Right ventricle myocardium inferior (tissue), 1 donor: ENCODE data around the gene HLA-DQB2. TPM values are rescaled to one million over a fixed set of nuclear protein-coding genes. Genes with fewer than 3 reads are reported as not detected.
"Not testable (repeated sequence)": the region's sequence is repeated elsewhere in the genome, so short reads cannot be mapped to it uniquely, and the experiment has no call there.

ENCODE experiments used
- ATAC-seq: fragments of 200-7000 bp; cut with Tn5 transposase; one replicate; pipeline ENCODE4 v1.9.1; 2020; ENCODE audit warnings: mild to moderate bottlenecking, moderate library complexity
- DNase-seq: peaks from one replicate; pipeline ENCODE4 v3.0.0; 2021; ENCODE audit errors: missing footprints
- intact Hi-C: fragments of 100-400 bp; cut with DNase I; formaldehyde crosslinking; loops from one replicate; pipeline ENCODE4 v1.11.0; 2022
- microRNA-seq: library from miRNA; unstranded; fragments of <30 nt; microRNA quantifications from one replicate; pipeline ENCODE4 v1.2.0, GENCODE V29; 2020
- total RNA-seq: library from RNA; stranded (reverse); fragmentation: NEBNext Ultra II Directional; extraction: Animal tissue kit (Norgen Biotek cat#: 25700); gene quantifications from one replicate; pipeline ENCODE4 v1.2.1, GENCODE V29; 2021
- donor health status: DM: no; HTN: yes; CAD: no; lungs with severe emphysema.

Gene HLA-DQB2
- total RNA-seq, 1 donor from 2014 or later = 3.1 TPM

- ATAC-seq (no peak), DNase-seq (no peak)
- intact Hi-C loops = no loop called here
These were observed 2.3 kb downstream of the HLA-DQB2 start for GRCh38 chr6:32761072-32761471.

- DNase-seq (no peak), ATAC-seq (no peak)
- intact Hi-C loops = no loop called here
These were observed 3.7 kb downstream of the HLA-DQB2 start for GRCh38 chr6:32759669-32760068.

- ATAC-seq = no peak
- no peak for DNase-seq
- intact Hi-C loops = no loop called here
These were observed 10.8 kb downstream of the HLA-DQB2 start for GRCh38 chr6:32752580-32752979.

- intact Hi-C loops, DNase-seq, ATAC-seq: not testable (repeated sequence)
These were observed 17.7 kb downstream of the HLA-DQB2 start for GRCh38 chr6:32745649-32746048.

- intact Hi-C loops = no loop called here
- no peak for DNase-seq
- no peak for ATAC-seq
These were observed 18.6 kb downstream of the HLA-DQB2 start for GRCh38 chr6:32744776-32745175.

GRCh38 chr6:32742374-32742773, 21.0 kb downstream of the HLA-DQB2 start:
- ATAC-seq (no peak), DNase-seq (no peak)
- intact Hi-C loops = no loop called here

GRCh38 chr6:32741031-32741960, 22.0 kb downstream of the HLA-DQB2 start, which contains the start of gene HLA-DQA2:
Gene HLA-DQA2, plus strand, starts transcription at chr6:32741391. Its CDS starts 53 bp downstream, at chr6:32741444.
- no peak for DNase-seq
- intact Hi-C loops = no loop called here
- no peak for ATAC-seq

GRCh38 chr6:32738126-32738525, 25.2 kb downstream of the HLA-DQB2 start:
- no peak for ATAC-seq
- intact Hi-C loops = no loop called here
- no peak for DNase-seq

- no peak for ATAC-seq
- DNase-seq = no peak
- intact Hi-C loops = no loop called here
These were observed 44.5 kb downstream of the HLA-DQB2 start for GRCh38 chr6:32718879-32719278.

- intact Hi-C loops = no loop called here
- DNase-seq = no peak
- ATAC-seq = no peak
These were observed 46.9 kb downstream of the HLA-DQB2 start for GRCh38 chr6:32716396-32716795.

GRCh38 chr6:32713241-32713640, 50.1 kb downstream of the HLA-DQB2 start:
- intact Hi-C loops = no loop called here
- ATAC-seq = no peak

GRCh38 chr6:32709625-32710024, 53.7 kb downstream of the HLA-DQB2 start:
- DNase-seq (no peak), ATAC-seq (no peak)
- intact Hi-C loops = no loop called here

More at GRCh38 chr6:32713241-32713640, 50.1 kb downstream of the HLA-DQB2 start:
- DNase-seq = no peak

Small RNA genes within 50 kb of the gene (microRNA-seq; reads per million reads assigned to microRNA genes)
- gene MIR3135B = not detected

Other genes with a start within 250 kb of the HLA-DQB2 start
- gene HLA-DRB5, start 233.2 kb downstream of the HLA-DQB2 start, total RNA-seq = 21.2 TPM
- gene HLA-DRB1, start 173.7 kb downstream of the HLA-DQB2 start, total RNA-seq = 32.4 TPM
- 5.3 TPM for gene HLA-DQA1, start 126.1 kb downstream of the HLA-DQB2 start, total RNA-seq
- 3.9 TPM for gene HLA-DQB1, start 96.9 kb downstream of the HLA-DQB2 start, total RNA-seq
- 2.7 TPM for gene HLA-DQA2, start 22.1 kb downstream of the HLA-DQB2 start, total RNA-seq
- not detected for gene HLA-DOB, start 53.5 kb upstream of the HLA-DQB2 start, total RNA-seq
- 19.3 TPM for gene TAP2, start 75.2 kb upstream of the HLA-DQB2 start, total RNA-seq
- 19.6 TPM for gene PSMB8, start 80.5 kb upstream of the HLA-DQB2 start, total RNA-seq
- gene TAP1, start 90.2 kb upstream of the HLA-DQB2 start, total RNA-seq = 19.1 TPM
- 13.4 TPM for gene PSMB9, start 90.7 kb upstream of the HLA-DQB2 start, total RNA-seq
- 8.8 TPM for gene HLA-DMB, start 177.5 kb upstream of the HLA-DQB2 start, total RNA-seq
- gene HLA-DMA, start 189.6 kb upstream of the HLA-DQB2 start, total RNA-seq = 19.7 TPM
- 64.1 TPM for gene BRD2, start 205.1 kb upstream of the HLA-DQB2 start, total RNA-seq
- 1.5 TPM for gene HLA-DOA, start 246.1 kb upstream of the HLA-DQB2 start, total RNA-seq